HL-60 (cell line): ENCODE data around the gene FOXK2.
"Not testable (repeated sequence)": the region's sequence is repeated elsewhere in the genome, so short reads cannot be mapped to it uniquely, and the experiment has no call there.

Source experiments
- DNase-seq, 2 experiments: peaks; one replicate each; pipeline ENCODE4 v3.0.0-alpha.2; 2010 to 2020; ENCODE audit warnings: low read depth in 1 of 2, low spot score in 1 of 2
- H3K27ac ChIP-seq: fragments of 250-450 bp; sonication (Bioruptor Pico); replicated peaks from 2 replicates; pipeline ENCODE4 v1.5.1; 2020; ENCODE audit warnings: mild to moderate bottlenecking, moderate library complexity
- H3K27me3 ChIP-seq: fragments of 250-450 bp; sonication (Bioruptor Pico); 2 replicates; pipeline ENCODE4 v1.5.1; 2021; ENCODE audit warnings: mild to moderate bottlenecking, moderate library complexity; ENCODE audit not compliant: insufficient read depth, poor library complexity, severe bottlenecking
- H3K4me3 ChIP-seq: replicated peaks from 2 replicates; pipeline ENCODE4 v1.5.1; 2011; ENCODE audit warnings: mild to moderate bottlenecking, control low read depth, low read length; ENCODE audit not compliant: insufficient read depth
- CTCF ChIP-seq: IDR thresholded peaks from one replicate; pipeline ENCODE4 v1.5.1; 2011; ENCODE audit warnings: low read length, control low read depth, inconsistent platforms; ENCODE audit not compliant: insufficient read depth
- GABPA ChIP-seq: IDR thresholded peaks from 2 replicates; pipeline ENCODE4 v1.6.1; 2012; ENCODE audit warnings: low read depth
- POLR2AphosphoS5 ChIP-seq: IDR thresholded peaks from 2 replicates; pipeline ENCODE4 v1.6.1; 2012; ENCODE audit warnings: low read depth
- REST ChIP-seq: IDR thresholded peaks from 2 replicates; pipeline ENCODE4 v1.6.1; 2012; ENCODE audit warnings: low read depth; ENCODE audit not compliant: insufficient replicate concordance
- SPI1 ChIP-seq: IDR thresholded peaks from 2 replicates; pipeline ENCODE4 v1.6.1; 2012; ENCODE audit warnings: low read depth, mild to moderate bottlenecking, borderline replicate concordance

The FOXK2 gene

GRCh38 chr17:82560252-82560642, 40.7 kb downstream of the FOXK2 start:
- H3K27ac ChIP-seq = no peak overlapping the region
- no peaks in the 10 kb centered on the region for H3K27me3 ChIP-seq
- no peak overlapping the region for H3K4me3 ChIP-seq
- TF ChIP-seq GABPA = no peak
- TF ChIP-seq POLR2AphosphoS5 = no peak
- no peak for TF ChIP-seq REST
- TF ChIP-seq CTCF = no peak
- no peak for TF ChIP-seq SPI1
- no peak for DNase-seq

GRCh38 chr17:82560802-82561428, 41.4 kb downstream of the FOXK2 start:
- H3K4me3 ChIP-seq = no peak overlapping the region
- H3K27me3 ChIP-seq = no peaks in the 10 kb centered on the region
- H3K27ac ChIP-seq = no peak overlapping the region
- TF ChIP-seq REST (no peak), POLR2AphosphoS5 (no peak), GABPA (no peak), CTCF (no peak), SPI1 (no peak)
- DNase-seq = no peak

- Histone ChIP-seq H3K27ac (no peak overlapping the region), H3K27me3 (no peaks in the 10 kb centered on the region), H3K4me3 (no peak overlapping the region)
- DNase-seq = no peak
- TF ChIP-seq POLR2AphosphoS5 = no peak
- no peak for TF ChIP-seq CTCF
These were observed 42.0 kb downstream of the FOXK2 start for GRCh38 chr17:82561429-82562035.

GRCh38 chr17:82562718-82563220, 43.2 kb downstream of the FOXK2 start:
- not testable (repeated sequence) for H3K27me3 ChIP-seq, H3K27ac ChIP-seq, H3K4me3 ChIP-seq, DNase-seq
